Activated CD8-positive, alpha-beta memory T cell treated with anti-CD3 and anti-CD28 coated beads, Interleukin-2, amount 50 U/mL, for 4 hours (primary cell): ENCODE measurements around the gene IFNGR1.
A peak's percentile ranks its signal among the peaks of the same experiment; 100 is the strongest.

Source experiments
- DNase-seq: peaks from one replicate; pipeline ENCODE4 v3.0.0-alpha.2; 2020

IFNGR1 gene

GRCh38 chr6:137172734-137173431, 46.3 kb downstream of the IFNGR1 start:
- DNase-seq, result no peak

DNA sequence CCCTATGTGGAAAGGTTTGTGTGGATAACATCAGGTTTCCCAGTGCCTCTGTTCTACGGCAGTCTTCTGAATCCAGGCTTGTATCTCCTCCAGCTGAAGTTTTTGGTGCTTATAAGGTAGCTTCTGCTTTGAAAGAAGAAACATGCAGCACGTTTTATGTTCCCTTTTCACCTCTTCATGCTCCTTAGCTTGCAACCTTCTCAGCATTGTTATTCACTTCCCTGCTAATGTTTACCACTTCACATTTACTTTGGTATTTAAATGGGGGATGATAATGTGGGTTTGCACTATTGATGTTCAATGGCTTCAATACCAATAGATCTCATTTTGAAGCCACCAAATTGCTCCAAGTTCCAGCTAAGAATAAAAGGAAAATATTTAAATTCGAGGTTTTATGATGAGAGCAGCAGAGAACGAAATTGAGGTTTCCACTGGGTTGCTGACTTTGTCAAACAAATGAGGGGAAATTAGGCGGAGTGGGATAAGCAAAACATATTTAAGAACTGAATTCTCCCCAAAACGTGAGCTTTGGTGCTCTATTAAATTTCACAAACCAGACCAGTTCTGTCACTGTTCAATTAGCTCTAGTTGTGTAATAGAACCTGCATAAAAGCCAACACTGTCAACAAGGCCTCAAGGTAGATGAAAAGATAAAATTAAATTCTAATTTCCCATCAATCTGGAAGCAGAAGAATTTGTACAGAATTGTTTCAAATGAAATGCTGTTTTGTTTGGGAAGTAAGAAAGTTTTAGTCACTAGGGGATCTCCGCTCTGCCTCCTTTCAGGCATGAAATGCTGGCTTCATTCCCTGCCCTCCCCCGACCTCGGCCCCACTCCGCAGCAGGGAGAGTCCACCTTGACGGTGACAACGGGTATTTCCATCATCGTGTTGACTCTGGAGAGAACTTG, 47.1 kb downstream of the IFNGR1 start:
- DNase-seq, result no peak

GRCh38 chr6:137171053-137171374, 48.2 kb downstream of the IFNGR1 start:
- DNase-seq, result no peak

- DNase-seq, result no peak
These were observed 48.7 kb downstream of the IFNGR1 start for GRCh38 chr6:137170266-137171052.

GRCh38 chr6:137167702-137168377, 51.3 kb downstream of the IFNGR1 start:
- no peak for DNase-seq

DNA sequence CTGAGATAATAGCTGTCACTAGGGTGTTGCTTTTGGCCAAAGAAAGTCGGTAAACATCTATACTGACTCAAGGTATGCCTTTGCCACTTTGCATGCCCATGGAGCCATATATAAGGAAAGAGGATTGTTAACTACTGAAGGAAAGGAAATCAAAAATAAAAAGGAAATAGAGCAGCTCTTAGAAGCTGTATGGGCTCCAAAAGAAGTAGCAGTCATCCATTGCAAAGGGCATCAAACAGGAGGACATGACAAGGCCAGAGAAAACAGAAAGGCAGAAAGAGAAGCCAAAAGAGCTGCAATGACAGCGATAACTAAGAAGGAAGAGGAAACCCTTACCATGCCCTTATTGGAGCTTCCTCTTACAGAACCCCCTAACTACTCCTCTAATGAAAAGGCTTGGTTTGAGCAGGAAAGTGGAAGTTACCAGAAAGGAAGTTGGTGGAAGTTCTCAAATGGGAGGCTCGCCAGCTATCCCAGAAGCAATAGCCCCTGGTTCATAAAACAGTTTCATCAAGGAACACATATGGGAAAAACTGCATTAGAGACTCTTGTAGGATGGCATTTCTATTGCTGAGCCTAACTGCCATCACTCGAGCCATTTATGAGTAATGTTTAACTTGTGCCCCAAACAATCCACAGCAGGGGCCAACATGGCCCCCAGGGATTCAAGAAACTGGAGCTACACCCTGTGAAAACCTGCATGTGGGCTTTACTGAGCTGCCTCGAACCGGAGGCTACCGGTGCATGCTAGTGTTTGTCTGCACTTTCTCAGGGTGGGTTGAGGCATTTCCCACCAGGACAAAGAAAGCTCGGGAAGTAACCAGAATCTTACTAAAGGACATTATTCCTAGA, 52.7 kb downstream of the IFNGR1 start:
- DNase-seq, result no peak

DNA sequence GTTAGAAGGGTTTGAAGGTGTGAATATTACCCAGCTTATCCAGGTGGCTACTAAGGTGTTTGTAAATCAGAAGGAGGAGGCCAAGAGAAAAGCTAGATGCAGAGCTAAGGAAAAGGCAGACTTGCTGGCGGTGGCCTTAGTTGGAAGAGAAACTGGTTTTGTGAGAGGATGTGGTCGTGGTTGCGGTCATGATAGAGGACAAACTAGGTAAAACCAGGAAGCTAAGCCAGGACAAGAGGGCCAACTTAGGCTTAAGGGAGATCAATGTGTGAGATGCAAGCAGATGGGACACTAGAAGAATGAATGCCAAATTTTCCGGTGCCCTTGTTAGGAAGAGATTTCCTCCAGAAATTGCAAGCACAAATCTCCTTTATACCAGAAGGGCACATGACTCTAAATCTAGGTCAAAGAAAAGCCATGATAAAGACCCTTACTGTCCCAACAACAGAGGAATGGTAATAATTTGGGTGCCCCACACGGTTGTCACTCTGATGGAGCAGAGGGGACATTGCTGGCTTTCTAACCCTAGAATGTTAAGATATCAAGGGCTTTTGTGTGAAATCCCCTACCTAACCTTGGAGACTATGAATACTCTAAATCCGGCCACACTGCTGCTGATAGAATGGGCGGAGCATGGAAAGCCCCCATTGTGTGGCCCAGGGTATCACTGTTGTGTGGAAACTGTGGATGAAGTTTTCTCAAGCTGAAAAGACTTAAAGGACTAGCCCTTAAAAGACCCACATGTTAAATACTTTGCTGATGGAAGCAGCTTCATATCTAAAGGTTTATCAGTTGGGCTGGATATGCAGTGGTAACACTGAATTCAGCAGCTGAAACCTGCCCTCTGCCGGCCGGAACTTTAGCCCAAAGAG, 53.6 kb downstream of the IFNGR1 start:
- DNase-seq, result peak; percentile 23

- DNase-seq, result no peak
These were observed 55.4 kb downstream of the IFNGR1 start for GRCh38 chr6:137163732-137164318.

- DNase-seq, result no peak
These were observed 56.4 kb downstream of the IFNGR1 start for GRCh38 chr6:137162692-137163306.

DNA sequence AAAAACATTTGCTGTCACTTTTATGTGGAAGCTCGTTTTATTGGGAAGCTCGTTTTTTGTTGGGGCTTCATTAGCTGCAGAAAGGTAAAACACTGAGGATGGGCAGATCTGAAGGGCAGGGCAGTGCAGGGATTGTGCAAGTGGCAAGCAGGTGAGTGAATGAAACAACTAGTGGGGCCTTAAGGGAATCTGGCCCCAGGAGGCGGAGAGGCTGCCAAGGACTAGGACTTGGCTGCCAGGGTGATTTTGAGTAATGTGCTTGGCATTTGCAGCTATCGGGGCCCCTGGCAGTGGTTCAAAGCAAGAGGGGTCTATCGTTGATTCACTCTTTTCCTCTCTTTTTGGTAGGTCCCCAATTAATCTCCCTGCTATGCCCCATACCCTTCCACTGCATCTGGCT, 57.2 kb downstream of the IFNGR1 start:
- no peak for DNase-seq

- no peak for DNase-seq
These were observed 58.4 kb downstream of the IFNGR1 start for GRCh38 chr6:137160763-137161162.

DNA sequence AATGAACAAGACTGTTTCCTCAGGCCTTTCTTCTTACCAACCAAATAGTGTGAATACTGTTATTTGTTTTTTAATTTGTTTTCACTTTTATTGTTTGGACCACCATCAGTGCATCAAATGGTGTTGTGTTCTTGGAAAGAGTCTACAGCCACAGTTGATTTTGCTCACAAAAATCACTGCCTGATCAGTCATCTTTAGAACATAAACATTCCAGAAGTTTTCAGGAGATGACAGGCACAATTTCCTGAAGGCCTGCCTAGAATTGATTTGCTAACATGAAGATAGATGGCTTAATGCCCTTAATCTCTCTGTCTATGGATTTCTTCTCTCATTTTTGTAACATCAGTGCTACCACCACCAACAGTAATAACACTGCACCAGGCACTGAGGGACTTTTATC, 59.3 kb downstream of the IFNGR1 start:
- no peak for DNase-seq

DNA sequence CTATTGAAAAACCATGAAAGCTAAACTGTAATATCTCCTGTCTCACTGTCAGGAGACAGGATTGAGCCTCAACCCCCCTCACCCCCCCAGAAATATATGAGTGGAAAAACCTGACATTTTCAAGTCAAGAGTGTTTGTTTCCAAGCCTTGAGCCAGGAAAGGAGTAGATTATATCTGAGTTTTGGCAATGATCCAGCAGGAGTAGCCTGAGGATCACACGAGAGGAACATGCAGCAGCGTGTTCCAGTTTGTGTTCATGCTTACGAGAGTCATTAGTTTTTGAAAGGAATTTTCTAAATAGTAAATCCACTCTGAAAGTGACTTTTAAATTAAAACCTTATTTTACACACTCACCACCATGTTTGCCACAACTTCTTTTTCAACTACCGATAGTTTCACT, 61.6 kb downstream of the IFNGR1 start:
- DNase-seq, result no peak

DNA sequence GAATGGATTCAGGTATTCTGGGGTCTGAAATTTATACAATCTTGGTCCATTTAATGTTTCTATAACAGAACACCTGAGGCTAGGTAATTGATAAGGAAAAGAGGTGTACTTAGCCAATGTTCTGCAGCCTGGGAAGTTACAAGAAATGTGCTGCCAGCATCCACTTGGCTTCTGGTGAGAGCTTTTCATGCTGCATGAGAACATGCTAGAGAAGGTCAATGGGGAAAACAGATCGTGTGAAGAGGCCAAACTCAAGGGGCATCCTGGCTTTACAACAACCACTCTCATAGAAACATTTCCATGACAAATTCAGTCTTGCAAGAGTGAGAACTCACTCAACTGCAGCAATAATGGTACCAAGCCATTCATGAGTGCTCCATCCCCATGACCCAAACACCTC, 62.5 kb downstream of the IFNGR1 start:
- no peak for DNase-seq

GRCh38 chr6:137155830-137156229, 63.4 kb downstream of the IFNGR1 start:
- DNase-seq, result no peak

- DNase-seq, result no peak
These were observed 69.1 kb downstream of the IFNGR1 start for GRCh38 chr6:137150072-137150471.

DNA sequence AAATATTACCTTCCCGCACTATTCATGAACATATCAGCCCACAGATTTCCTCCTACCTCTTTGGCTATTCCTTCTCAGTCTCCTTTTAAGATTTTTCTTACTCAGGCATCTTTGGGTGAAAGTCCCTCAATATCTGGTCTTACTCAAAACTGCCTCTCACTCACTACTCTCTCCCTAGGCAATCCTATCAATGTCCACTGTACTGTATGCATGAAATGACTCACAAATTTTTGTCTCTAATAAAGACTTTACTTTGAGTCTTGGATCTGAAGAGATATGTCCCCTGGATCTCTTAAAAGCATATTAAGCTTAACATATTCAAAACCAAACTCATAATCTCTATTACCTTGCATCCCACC, 70.2 kb downstream of the IFNGR1 start:
- DNase-seq, result no peak

- DNase-seq, result no peak
These were observed 70.7 kb downstream of the IFNGR1 start for GRCh38 chr6:137148306-137149034.
